HG03095 (cell line): ENCODE measurements around the gene SREBF2.
"Not testable (repeated sequence)": the region's sequence is repeated elsewhere in the genome, so short reads cannot be mapped to it uniquely, and the experiment has no call there.

Experiments
- ATAC-seq: cut with Tn5 transposase; IDR thresholded peaks from one replicate; pipeline ENCODE4 v1.9.1; 2021; ENCODE audit warnings: moderate library complexity; ENCODE audit not compliant: unreplicated experiment

SREBF2 gene

DNA sequence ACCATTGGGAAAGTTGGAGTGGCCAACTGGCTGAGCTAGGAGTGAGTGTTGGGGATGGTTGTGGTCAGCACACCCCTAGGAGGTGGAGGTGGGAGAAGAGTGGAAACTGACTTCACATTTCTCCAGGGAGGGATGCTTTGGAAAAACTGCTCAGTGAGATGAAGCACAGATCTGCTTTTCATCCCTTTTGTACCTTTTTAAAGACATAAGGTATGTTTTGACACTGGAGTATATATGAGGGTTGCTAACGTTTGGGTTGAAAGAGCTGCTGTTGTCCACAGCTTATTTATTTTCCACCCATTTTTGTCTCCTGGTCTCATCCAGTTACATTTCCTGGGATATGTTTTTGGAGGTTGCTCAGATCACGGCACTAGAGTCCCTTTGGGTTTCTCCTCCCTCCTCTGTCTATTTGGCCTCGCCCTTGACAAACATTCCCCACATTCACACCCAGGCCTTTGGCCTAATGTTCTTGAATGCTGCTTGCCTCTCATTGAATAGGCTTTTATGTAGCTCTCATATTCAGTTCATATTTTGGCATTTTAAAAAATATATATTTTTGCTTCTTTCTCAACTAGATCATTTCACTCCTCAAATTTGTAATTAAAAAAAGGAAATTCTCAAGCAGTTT lies 8.3 kb downstream of the SREBF2 start:
- ATAC-seq: no peak

- ATAC-seq: no peak
Observed at GRCh38 chr22:41842996-41843970, 10.4 kb downstream of the SREBF2 start.

GRCh38 chr22:41844036-41844435 lies 11.1 kb downstream of the SREBF2 start:
- no peak for ATAC-seq

DNA sequence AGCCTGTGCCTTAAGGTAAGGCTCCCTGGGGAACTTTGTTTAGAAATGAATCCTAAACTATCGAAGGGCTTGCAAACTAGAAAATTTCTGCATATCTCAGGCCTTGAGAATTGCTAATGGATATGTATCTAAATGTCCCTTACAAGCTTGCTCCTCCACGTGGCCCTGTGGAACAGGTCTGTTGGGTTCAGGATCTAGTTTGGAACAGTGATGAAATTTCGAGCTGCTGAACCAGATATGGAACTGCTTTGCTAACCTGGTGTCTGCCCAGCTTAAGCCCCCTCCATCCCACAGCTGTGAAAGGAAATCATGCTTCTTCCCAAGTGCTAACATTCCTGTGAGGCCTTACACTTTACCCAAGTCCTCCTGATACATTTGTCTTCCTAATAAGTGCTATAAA lies 11.6 kb downstream of the SREBF2 start:
- no peak for ATAC-seq

GRCh38 chr22:41845380-41846267 lies 12.7 kb downstream of the SREBF2 start:
- no peak for ATAC-seq

DNA sequence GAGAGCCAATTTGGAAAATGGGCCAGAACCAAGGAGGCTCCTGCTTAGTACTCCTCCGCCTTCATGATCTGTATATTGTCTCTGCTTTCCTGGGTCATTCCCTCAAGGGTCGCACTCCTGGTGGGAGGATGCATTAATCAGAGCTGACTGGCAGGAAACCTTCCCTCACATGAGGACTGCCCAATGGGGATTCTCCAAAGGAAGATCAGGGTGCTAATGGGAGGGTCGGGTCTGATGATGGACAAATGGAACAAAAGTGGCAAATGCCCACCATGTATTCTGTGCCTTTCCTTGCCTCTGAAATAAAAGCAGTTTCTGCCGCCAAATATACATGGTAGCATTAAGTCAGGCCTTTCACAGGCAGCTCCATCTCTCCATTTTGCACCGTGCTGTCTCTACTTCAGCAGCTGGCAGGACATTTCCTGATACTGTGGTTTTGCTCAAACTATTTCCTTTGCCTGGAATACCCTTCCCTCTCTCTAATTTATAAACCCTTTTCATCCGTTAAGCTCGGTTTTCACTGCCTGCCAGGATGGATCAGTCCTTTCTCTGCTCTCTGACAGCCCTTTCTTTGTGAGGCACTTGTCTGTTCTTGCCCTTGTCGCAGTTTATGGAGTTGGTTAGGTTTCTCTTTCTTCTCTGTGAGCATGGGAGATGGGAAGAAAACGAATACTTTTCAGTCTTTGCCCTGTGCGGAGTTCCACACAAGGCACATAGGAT lies 13.5 kb downstream of the SREBF2 start:
- no peak for ATAC-seq

GRCh38 chr22:41847300-41847699 lies 14.4 kb downstream of the SREBF2 start:
- no peak for ATAC-seq

DNA sequence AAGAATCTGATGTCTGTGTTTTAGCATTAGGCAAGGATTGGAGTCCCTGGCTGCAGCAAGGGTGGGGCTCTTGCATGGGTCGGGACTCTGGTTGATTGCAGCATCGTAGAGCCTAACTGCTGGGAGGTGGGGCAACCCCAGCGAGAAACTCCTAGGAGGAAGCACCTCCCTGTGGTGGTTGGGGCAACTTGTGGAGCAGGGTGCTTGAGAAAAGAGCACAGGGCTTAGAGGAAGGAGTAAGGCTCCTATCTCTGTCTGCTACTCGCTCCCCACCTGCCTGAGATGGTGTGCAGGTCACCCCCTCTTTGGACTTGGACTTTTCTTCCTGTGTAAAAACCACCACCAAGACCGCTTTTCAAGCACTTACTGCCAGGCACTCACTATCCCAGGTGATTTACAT lies 15.6 kb downstream of the SREBF2 start:
- no peak for ATAC-seq

DNA sequence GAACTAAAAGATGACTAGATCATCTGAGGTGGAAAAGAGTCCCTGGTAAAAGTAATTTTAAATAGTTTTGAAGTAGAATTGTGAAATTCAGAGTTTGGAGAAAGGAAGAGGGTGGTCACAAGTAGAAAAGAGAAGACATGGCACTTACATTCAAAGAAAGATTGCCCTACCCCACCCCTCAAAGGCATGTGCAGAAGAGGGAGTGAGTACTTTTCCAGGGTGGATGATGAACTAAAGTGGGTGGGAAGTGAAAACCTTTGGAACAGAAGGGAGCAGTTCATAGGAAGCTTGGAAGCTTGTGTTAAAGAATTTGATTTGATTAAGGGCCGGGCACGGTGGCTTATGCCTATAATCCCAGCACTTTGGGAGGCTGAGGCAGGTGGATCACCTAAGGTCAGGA lies 23.6 kb downstream of the SREBF2 start:
- ATAC-seq: no peak

GRCh38 chr22:41857155-41857859 lies 24.4 kb downstream of the SREBF2 start:
- no peak for ATAC-seq

DNA sequence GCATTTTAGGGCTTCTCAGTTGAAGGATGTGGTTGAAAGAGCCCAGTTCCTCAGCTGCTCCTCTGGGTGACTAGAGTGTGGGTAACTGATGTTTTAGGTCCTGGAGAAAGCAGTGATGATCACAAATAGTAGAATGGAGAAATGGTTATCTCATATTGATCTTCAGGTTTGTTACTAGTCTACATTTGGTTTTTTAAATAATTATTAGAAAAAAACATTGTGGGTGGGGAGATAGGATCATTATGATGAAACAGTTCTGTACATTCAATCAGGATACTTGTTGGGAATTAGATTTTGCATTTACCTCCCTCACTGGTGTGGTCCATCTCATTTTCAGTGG lies 24.9 kb downstream of the SREBF2 start:
- no peak for ATAC-seq

DNA sequence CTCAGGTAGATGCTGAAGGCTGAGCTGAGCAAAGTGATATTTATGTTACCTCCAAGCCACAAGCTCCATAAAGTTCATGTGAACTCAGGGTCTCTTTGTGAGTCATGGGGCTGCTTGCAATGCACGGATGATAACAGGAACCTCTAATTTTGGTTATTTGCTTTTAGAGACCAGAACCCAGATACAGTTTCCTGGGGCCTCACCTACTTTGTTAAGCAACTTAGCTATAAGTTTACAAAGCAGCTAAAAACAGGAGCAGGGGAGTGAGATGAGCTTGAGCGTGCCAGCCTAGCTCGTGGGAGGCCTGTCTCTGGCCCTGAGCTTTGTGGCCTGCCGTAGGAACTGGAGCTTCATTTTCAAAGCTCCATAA lies 29.2 kb downstream of the SREBF2 start:
- ATAC-seq: peak; percentile 42

DNA sequence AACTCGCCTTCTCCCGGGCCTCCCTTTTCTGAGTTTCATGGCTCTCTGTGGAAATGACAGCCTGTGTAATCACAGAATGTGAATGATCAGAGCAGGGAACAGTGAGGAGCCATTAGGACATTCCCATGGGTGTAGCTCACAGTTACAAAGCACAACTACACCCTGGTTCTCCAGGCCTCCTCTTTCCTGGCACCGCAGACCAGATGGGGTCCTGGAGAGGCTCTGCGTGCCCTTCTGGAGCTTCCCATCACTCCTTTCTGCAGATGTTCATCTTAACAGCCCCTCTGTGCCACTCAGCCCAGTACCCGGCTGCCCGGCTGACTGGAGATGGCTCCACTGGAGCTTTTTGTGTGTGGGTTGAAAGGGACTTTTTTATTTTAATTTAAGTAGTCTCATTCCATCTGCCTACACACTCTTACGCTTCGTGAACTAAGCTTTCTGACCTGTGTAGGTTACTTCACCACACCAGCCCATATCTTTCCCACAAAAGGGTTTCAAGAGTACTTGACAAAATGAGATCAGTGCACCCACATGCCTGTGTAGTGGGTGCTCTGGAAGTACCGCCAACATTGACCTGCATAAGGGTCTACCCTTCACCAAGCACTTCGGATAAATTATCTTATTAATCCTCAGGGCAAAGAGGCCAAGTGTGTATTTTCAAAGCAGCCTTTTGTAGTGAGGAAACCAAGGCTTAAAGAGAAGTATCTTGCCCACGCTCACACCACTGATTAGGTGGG lies 29.8 kb downstream of the SREBF2 start:
- peak; percentile 47 for ATAC-seq

DNA sequence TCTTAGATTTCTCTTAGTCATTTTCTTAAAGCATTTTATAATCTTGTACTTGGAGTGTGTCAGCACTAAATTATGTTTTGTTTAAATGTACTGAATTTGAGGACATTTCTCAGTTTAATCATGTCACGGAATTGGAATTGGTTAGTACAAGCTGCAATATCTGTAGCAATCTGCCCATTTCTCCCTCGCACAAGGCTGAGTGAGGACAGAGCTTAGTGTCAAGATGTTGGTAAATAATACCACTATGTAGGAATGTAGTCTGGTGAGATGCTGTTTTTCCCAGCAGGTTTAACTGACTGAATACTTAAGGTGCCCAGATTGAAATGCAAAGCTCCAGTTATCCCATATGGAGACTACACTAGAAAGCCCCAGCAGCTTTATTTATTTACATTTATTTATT lies 30.6 kb downstream of the SREBF2 start:
- no peak for ATAC-seq

DNA sequence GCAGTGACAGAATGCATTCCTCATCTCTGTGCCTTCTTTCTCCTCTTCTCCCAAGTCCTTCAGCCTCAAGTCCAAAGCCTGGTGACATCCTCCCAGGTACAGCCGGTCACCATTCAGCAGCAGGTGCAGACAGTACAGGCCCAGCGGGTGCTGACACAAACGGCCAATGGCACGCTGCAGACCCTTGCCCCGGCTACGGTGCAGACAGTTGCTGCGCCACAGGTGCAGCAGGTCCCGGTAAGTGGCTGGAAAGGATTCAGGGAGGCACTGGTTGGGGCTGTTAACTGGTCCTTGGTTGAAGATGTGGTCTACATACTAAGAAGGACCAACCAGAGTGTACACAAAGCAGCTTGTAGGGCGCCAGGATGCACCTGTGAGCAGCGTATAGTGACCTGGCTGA lies 35.7 kb downstream of the SREBF2 start:
- ATAC-seq: no peak

DNA sequence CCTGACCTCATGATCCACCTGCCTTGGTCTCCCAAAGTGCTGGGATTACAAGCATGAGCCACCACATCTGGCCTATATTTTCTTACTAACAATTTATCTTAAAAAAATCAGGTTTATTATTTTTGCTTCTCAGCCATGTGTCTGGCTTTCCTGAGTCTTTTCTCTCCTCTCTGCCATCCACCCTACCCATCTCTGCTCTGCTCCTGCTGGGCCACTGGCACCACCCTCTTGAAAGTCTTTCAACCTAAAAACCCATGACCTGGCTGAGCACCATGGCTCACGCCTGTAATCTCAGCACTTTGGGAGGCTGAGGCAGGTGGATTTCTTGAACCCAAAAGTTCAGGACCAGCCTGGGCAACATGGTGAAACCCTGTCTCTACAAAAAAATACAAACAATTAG lies 37.2 kb downstream of the SREBF2 start:
- ATAC-seq: not testable (repeated sequence)

GRCh38 chr22:41870786-41871185 lies 37.9 kb downstream of the SREBF2 start:
- ATAC-seq: no peak

- ATAC-seq: no peak
Observed at GRCh38 chr22:41873391-41873790, 40.5 kb downstream of the SREBF2 start.

GRCh38 chr22:41874090-41874489 lies 41.2 kb downstream of the SREBF2 start:
- no peak for ATAC-seq
